Measurements from ENCODE around the gene NFIA.

NFIA gene

GRCh38 chr1:61247051-61247825 lies 164.9 kb downstream of the NFIA start:
- DNase-seq (ENCODE audit: low spot score) = no peak

- DNase-seq (ENCODE audit: low spot score) = no peak
Measured at GRCh38 chr1:61247881-61248752, 165.8 kb downstream of the NFIA start.

GRCh38 chr1:61250933-61251332 lies 168.6 kb downstream of the NFIA start:
- no peak for DNase-seq (ENCODE audit: low spot score)

- peak; percentile 87 for DNase-seq (ENCODE audit: low spot score)
Measured at GRCh38 chr1:61253059-61253735, 170.8 kb downstream of the NFIA start.

GRCh38 chr1:61253912-61254633 lies 171.7 kb downstream of the NFIA start:
- no peak for DNase-seq (ENCODE audit: low spot score)

GRCh38 chr1:61254634-61255357 lies 172.4 kb downstream of the NFIA start:
- DNase-seq (ENCODE audit: low spot score) = no peak

- no peak for DNase-seq (ENCODE audit: low spot score)
Measured at GRCh38 chr1:61255358-61255703, 173.0 kb downstream of the NFIA start.

GRCh38 chr1:61259379-61260148 lies 177.2 kb downstream of the NFIA start:
- no peak for DNase-seq (ENCODE audit: low spot score)

- DNase-seq (ENCODE audit: low spot score) = no peak
Measured at GRCh38 chr1:61260171-61260570, 177.8 kb downstream of the NFIA start.

GRCh38 chr1:61261595-61261994 lies 179.2 kb downstream of the NFIA start:
- no peak for DNase-seq (ENCODE audit: low spot score)

GRCh38 chr1:61263905-61264824 lies 181.8 kb downstream of the NFIA start:
- no peak for DNase-seq (ENCODE audit: low spot score)

GRCh38 chr1:61264825-61265242 lies 182.5 kb downstream of the NFIA start:
- DNase-seq (ENCODE audit: low spot score) = no peak

- DNase-seq (ENCODE audit: low spot score) = no peak
Measured at GRCh38 chr1:61265665-61266064, 183.3 kb downstream of the NFIA start.

- DNase-seq (ENCODE audit: low spot score) = no peak
Measured at GRCh38 chr1:61266738-61267137, 184.4 kb downstream of the NFIA start.

- DNase-seq (ENCODE audit: low spot score) = peak; percentile 89
Measured at GRCh38 chr1:61268546-61269240, 186.3 kb downstream of the NFIA start.

- DNase-seq (ENCODE audit: low spot score) = no peak
Measured at GRCh38 chr1:61269602-61270001, 187.2 kb downstream of the NFIA start.

- DNase-seq (ENCODE audit: low spot score) = no peak
Measured at GRCh38 chr1:61270107-61270506, 187.7 kb downstream of the NFIA start.

GRCh38 chr1:61270761-61271411 lies 188.5 kb downstream of the NFIA start:
- DNase-seq (ENCODE audit: low spot score) = no peak
